ENCODE results near the gene MARCHF4.

Gene MARCHF4

GRCh38 chr2:216414772-216415319, 42.6 kb upstream of the MARCHF4 start:
- no peak for TF ChIP-seq CTCF (IDR thresholded peaks at IDR 0.05; ENCODE audit: low read depth, low read length)
- Histone ChIP-seq H3K9me3 (ENCODE audit: severe bottlenecking) (no peaks in the 10 kb centered on the region), H3K27me3 (ENCODE audit: insufficient read depth, low read depth, severe bottlenecking) (no peaks in the 10 kb centered on the region), H3K4me3 (ENCODE audit: low read depth, low read length) (no peak overlapping the region), H3K27ac (no peak overlapping the region), H3K36me3 (peaks cover 5% of the 10 kb centered on the region)
- no peak for DNase-seq

GRCh38 chr2:216413882-216414281, 41.6 kb upstream of the MARCHF4 start:
- no peak overlapping the region for H3K4me3 ChIP-seq (ENCODE audit: low read depth, low read length)
- no peak for TF ChIP-seq CTCF (IDR thresholded peaks at IDR 0.05; ENCODE audit: low read depth, low read length)
- H3K36me3 ChIP-seq = peaks cover 5% of the 10 kb centered on the region
- H3K27ac ChIP-seq = no peak overlapping the region
- no peaks in the 10 kb centered on the region for H3K27me3 ChIP-seq (ENCODE audit: insufficient read depth, low read depth, severe bottlenecking)
- no peak for DNase-seq
- no peaks in the 10 kb centered on the region for H3K9me3 ChIP-seq (ENCODE audit: severe bottlenecking)

- Histone ChIP-seq H3K9me3 (ENCODE audit: severe bottlenecking) (no peaks in the 10 kb centered on the region), H3K36me3 (peaks cover 3% of the 10 kb centered on the region), H3K4me3 (ENCODE audit: low read depth, low read length) (peak within 1 kb of the TSS; percentile 90), H3K27me3 (ENCODE audit: insufficient read depth, low read depth, severe bottlenecking) (no peaks in the 10 kb centered on the region), H3K27ac (peak within 1 kb of the TSS; percentile 98)
- DNase-seq = peak; percentile 98
- no peak for TF ChIP-seq CTCF (IDR thresholded peaks at IDR 0.05; ENCODE audit: low read depth, low read length)
Observed at GRCh38 chr2:216412022-216412999, 40.0 kb upstream of the MARCHF4 start, which contains the start of gene SMARCAL1. SMARCAL1 (plus strand) TSS chr2:216412484; CDS start chr2:216414705, 2,221 bp downstream.

GRCh38 chr2:216410550-216410949, 38.3 kb upstream of the MARCHF4 start:
- Histone ChIP-seq H3K4me3 (ENCODE audit: low read depth, low read length) (no peak overlapping the region), H3K27me3 (ENCODE audit: insufficient read depth, low read depth, severe bottlenecking) (no peaks in the 10 kb centered on the region), H3K36me3 (peaks cover 3% of the 10 kb centered on the region), H3K9me3 (ENCODE audit: severe bottlenecking) (no peaks in the 10 kb centered on the region), H3K27ac (no peak overlapping the region)
- no peak for DNase-seq
- TF ChIP-seq CTCF (IDR thresholded peaks at IDR 0.05; ENCODE audit: low read depth, low read length) = no peak

GRCh38 chr2:216408426-216409290, 36.4 kb upstream of the MARCHF4 start:
- peaks cover 3% of the 10 kb centered on the region for H3K36me3 ChIP-seq
- H3K4me3 ChIP-seq (ENCODE audit: low read depth, low read length) = peak overlapping the region; percentile 5
- DNase-seq = peak; percentile 56
- H3K27ac ChIP-seq = peak overlapping the region; percentile 83
- TF ChIP-seq CTCF (IDR thresholded peaks at IDR 0.05; ENCODE audit: low read depth, low read length) = peak; percentile 56; the same call in 1 of the 2 replicates
- no peaks in the 10 kb centered on the region for H3K9me3 ChIP-seq (ENCODE audit: severe bottlenecking)
- no peaks in the 10 kb centered on the region for H3K27me3 ChIP-seq (ENCODE audit: insufficient read depth, low read depth, severe bottlenecking)

Data from WERI-Rb-1 (cell line).